ENCODE results near the gene SPDEF.

The SPDEF gene

GRCh38 chr6:34561227-34561530 is 5.0 kb upstream of the SPDEF start:
- no peak for DNase-seq

- no peak for DNase-seq
Measured at GRCh38 chr6:34560366-34561226, 4.5 kb upstream of the SPDEF start.

- DNase-seq: no peak
Measured at GRCh38 chr6:34559651-34560365, 3.7 kb upstream of the SPDEF start.

GRCh38 chr6:34558172-34558714 is 2.1 kb upstream of the SPDEF start:
- no peak for DNase-seq

- DNase-seq: no peak
Measured at GRCh38 chr6:34557228-34557627, 1.1 kb upstream of the SPDEF start.

- DNase-seq: no peak
Measured at GRCh38 chr6:34556493-34556892, 364 bp upstream of the SPDEF start.

- DNase-seq: no peak
Measured at GRCh38 chr6:34555328-34555727, 801 bp downstream of the SPDEF start.

- no peak for DNase-seq
Measured at GRCh38 chr6:34555007-34555322, 1.2 kb downstream of the SPDEF start.

GRCh38 chr6:34554291-34555006 is 1.7 kb downstream of the SPDEF start:
- no peak for DNase-seq

- DNase-seq: no peak
Measured at GRCh38 chr6:34553750-34554149, 2.4 kb downstream of the SPDEF start.

- DNase-seq: no peak
Measured at GRCh38 chr6:34553146-34553545, 3.0 kb downstream of the SPDEF start.

GRCh38 chr6:34552620-34553019 is 3.5 kb downstream of the SPDEF start:
- no peak for DNase-seq

- no peak for DNase-seq
Measured at GRCh38 chr6:34551720-34552119, 4.4 kb downstream of the SPDEF start.

GRCh38 chr6:34549804-34550202 is 6.3 kb downstream of the SPDEF start:
- DNase-seq: no peak

- no peak for DNase-seq
Measured at GRCh38 chr6:34549026-34549803, 6.9 kb downstream of the SPDEF start.

GRCh38 chr6:34547701-34548644 is 8.2 kb downstream of the SPDEF start:
- no peak for DNase-seq

- no peak for DNase-seq
Measured at GRCh38 chr6:34546551-34547321, 9.4 kb downstream of the SPDEF start.

- DNase-seq: no peak
Measured at GRCh38 chr6:34544776-34545471, 11.2 kb downstream of the SPDEF start.

- no peak for DNase-seq
Measured at GRCh38 chr6:34544052-34544604, 12.0 kb downstream of the SPDEF start.

GRCh38 chr6:34543421-34543820 is 12.7 kb downstream of the SPDEF start:
- no peak for DNase-seq
